ENCODE data around the gene ILF3.

DNA sequence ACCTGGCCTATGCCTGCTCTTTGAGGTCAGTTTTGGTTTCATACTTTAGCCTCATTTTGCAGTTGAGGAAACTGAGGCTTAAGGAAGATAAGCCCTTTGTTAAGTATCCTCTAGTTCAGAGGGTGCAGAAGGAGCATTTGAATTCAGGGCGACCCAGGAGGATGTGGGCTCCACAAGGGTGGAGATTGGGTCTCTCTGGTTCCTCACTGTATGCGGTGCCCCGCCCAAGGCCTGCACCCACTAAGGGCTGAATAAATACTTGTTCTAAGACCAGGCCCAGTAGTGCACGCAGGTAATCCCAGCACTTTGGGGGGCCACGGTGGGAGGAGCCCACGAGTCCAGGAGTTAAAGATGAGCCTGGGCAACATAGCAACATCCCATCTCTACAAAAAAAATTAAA is 29.6 kb upstream of the ILF3 start:
- TF ChIP-seq, protein P1, sequence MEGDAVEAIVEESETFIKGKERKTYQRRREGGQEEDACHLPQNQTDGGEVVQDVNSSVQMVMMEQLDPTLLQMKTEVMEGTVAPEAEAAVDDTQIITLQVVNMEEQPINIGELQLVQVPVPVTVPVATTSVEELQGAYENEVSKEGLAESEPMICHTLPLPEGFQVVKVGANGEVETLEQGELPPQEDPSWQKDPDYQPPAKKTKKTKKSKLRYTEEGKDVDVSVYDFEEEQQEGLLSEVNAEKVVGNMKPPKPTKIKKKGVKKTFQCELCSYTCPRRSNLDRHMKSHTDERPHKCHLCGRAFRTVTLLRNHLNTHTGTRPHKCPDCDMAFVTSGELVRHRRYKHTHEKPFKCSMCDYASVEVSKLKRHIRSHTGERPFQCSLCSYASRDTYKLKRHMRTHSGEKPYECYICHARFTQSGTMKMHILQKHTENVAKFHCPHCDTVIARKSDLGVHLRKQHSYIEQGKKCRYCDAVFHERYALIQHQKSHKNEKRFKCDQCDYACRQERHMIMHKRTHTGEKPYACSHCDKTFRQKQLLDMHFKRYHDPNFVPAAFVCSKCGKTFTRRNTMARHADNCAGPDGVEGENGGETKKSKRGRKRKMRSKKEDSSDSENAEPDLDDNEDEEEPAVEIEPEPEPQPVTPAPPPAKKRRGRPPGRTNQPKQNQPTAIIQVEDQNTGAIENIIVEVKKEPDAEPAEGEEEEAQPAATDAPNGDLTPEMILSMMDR (IDR thresholded peaks at IDR 0.05; ENCODE audit: insufficient read depth, low read length, poor library complexity, severe bottlenecking) = no peak
- no peak for TF ChIP-seq EZH2phosphoT487 (conservative IDR thresholded peaks at IDR 0.05; ENCODE audit: low read length)
